ENCODE results near the gene ERC1.

Gene ERC1

GRCh38 chr12:1377681-1378080, 386.7 kb downstream of the ERC1 start:
- DNase-seq (ENCODE audit: low read depth) = no peak
- TF ChIP-seq CTCF (IDR thresholded peaks at IDR 0.05; ENCODE audit: insufficient read depth, low read depth, low read length, missing control alignments) = no peak
- no peak overlapping the region for H3K4me3 ChIP-seq (ENCODE audit: low read length)

- H3K4me3 ChIP-seq (ENCODE audit: low read length) = no peak overlapping the region
- no peak for DNase-seq (ENCODE audit: low read depth)
- TF ChIP-seq CTCF (IDR thresholded peaks at IDR 0.05; ENCODE audit: insufficient read depth, low read depth, low read length, missing control alignments) = no peak
These were observed 389.3 kb downstream of the ERC1 start for GRCh38 chr12:1380171-1380851.

- no peak overlapping the region for H3K4me3 ChIP-seq (ENCODE audit: low read length)
- no peak for TF ChIP-seq CTCF (IDR thresholded peaks at IDR 0.05; ENCODE audit: insufficient read depth, low read depth, low read length, missing control alignments)
- DNase-seq (ENCODE audit: low read depth) = no peak
These were observed 391.1 kb downstream of the ERC1 start for GRCh38 chr12:1382151-1382550.

GRCh38 chr12:1382826-1383225, 391.8 kb downstream of the ERC1 start:
- no peak overlapping the region for H3K4me3 ChIP-seq (ENCODE audit: low read length)
- no peak for TF ChIP-seq CTCF (IDR thresholded peaks at IDR 0.05; ENCODE audit: insufficient read depth, low read depth, low read length, missing control alignments)
- DNase-seq (ENCODE audit: low read depth) = no peak

GRCh38 chr12:1383758-1384157, 392.7 kb downstream of the ERC1 start:
- TF ChIP-seq CTCF (IDR thresholded peaks at IDR 0.05; ENCODE audit: insufficient read depth, low read depth, low read length, missing control alignments) = no peak
- DNase-seq (ENCODE audit: low read depth) = no peak
- H3K4me3 ChIP-seq (ENCODE audit: low read length) = no peak overlapping the region

GRCh38 chr12:1384910-1385309, 393.9 kb downstream of the ERC1 start:
- TF ChIP-seq CTCF (IDR thresholded peaks at IDR 0.05; ENCODE audit: insufficient read depth, low read depth, low read length, missing control alignments) = no peak
- peak; percentile 2 for DNase-seq (ENCODE audit: low read depth)
- no peak overlapping the region for H3K4me3 ChIP-seq (ENCODE audit: low read length)

- H3K4me3 ChIP-seq (ENCODE audit: low read length) = no peak overlapping the region
- TF ChIP-seq CTCF (IDR thresholded peaks at IDR 0.05; ENCODE audit: insufficient read depth, low read depth, low read length, missing control alignments) = no peak
- no peak for DNase-seq (ENCODE audit: low read depth)
These were observed 400.7 kb downstream of the ERC1 start for GRCh38 chr12:1391722-1392121.
